Muscle layer of duodenum (tissue), 2 donors: ENCODE measurements around the gene UQCR10.

Experiments used
- H3K27ac ChIP-seq: one replicate; pipeline ENCODE4 v1.7.0; 2013; ENCODE audit warnings: mild to moderate bottlenecking, low read length
- H3K27me3 ChIP-seq: one replicate; pipeline ENCODE4 v1.7.0; 2013; ENCODE audit warnings: low read depth, mild to moderate bottlenecking, control low read depth, low read length
- H3K36me3 ChIP-seq, 2 donors: one replicate each; pipeline ENCODE4 v1.7.0; 2013; ENCODE audit warnings: low read length in 2 of 2, control low read depth in 1 of 2, mild to moderate bottlenecking in 1 of 2; ENCODE audit not compliant: insufficient read depth in 2 of 2, control insufficient read depth in 1 of 2
- H3K4me1 ChIP-seq, 2 donors: one replicate each; pipeline ENCODE4 v1.7.0; 2013; ENCODE audit warnings: low read length in 2 of 2, mild to moderate bottlenecking in 2 of 2, control low read depth in 1 of 2, moderate library complexity in 1 of 2; ENCODE audit not compliant: insufficient read depth in 2 of 2, control insufficient read depth in 1 of 2
- H3K4me3 ChIP-seq, 2 donors: one replicate each; pipeline ENCODE4 v1.7.0; 2013; ENCODE audit warnings: low read length in 2 of 2, low read depth in 1 of 2, mild to moderate bottlenecking in 1 of 2
- H3K9me3 ChIP-seq, 2 donors: one replicate each; pipeline ENCODE4 v1.7.0; 2013; ENCODE audit warnings: low read length in 2 of 2, control low read depth in 1 of 2, mild to moderate bottlenecking in 1 of 2; ENCODE audit not compliant: control insufficient read depth in 1 of 2
- donor health status: healthy.

Gene UQCR10

DNA sequence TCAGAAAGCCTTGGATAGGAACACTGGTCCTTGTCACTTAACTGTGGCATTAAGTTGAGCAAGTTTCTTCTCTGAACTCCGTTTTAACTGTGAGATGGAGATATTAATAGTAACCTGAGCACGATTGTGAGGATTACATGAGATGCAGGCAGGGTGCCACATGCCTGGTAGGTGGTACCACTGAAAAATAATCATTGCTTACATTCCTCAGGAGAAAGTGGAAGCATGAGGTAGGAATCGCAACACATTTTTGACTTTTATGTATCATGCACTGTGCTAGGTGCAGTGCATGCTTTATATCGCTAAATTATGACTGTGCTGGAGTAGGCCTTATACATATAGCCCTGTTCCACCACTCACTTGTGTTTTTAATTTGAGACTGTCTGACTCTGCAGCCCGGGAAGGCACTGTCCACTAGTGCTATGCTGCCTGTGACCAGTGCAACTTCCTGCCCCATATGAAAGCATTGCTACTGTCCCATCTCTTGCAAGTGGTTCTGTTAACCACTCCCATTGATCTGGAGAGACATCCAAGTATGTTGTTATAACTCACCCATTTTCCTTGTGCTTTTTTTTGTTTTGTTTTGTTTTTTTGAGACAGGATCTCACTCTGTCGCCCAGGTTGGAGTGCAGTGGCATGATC is 1.0 kb downstream of the UQCR10 start:
- Histone ChIP-seq H3K27me3 (no peaks in the 10 kb centered on the region), H3K36me3 (peaks cover 11 to 21% of the 10 kb centered on the region in 2 donors), H3K27ac (peak overlapping the region; percentile 95)

GRCh38 chr22:29769723-29770321 is 2.7 kb downstream of the UQCR10 start:
- Histone ChIP-seq H3K9me3 (no peaks in the 10 kb centered on the region), H3K27ac (no peak overlapping the region), H3K27me3 (no peaks in the 10 kb centered on the region), H3K36me3 (peaks cover 11 to 21% of the 10 kb centered on the region in 2 donors), H3K4me1 (peaks cover 9 to 31% of the 10 kb centered on the region in 2 donors), H3K4me3 (no peak overlapping the region)

More for the DNA sequence above, 1.0 kb downstream of the UQCR10 start:
- H3K9me3 ChIP-seq = no peaks in the 10 kb centered on the region
- peaks cover 9 to 31% of the 10 kb centered on the region in 2 donors for H3K4me1 ChIP-seq
- H3K4me3 ChIP-seq = peak overlapping the region; percentile 99 to 100

DNA sequence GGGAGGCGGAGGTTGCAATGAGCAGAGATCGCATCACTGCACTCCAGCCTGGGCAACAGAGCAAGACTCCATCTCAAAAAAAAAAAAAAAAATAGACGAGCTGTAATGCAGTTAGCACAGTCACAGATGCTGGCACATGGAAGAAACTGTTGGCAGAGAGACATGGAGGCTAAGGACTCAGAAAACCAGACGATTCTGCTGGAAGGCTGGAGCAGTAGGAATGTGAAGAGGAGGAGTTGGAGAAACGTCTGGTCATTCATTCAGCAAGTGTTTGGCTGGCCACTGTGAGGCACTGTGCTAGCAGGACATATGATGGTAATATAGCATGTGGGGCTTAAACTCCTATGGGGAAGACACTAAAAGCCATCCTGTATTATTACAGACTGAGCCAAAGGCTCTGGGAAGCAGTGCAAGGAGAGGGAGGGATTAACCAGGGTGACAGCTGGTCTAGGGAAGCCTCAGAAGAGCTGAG is 5.0 kb downstream of the UQCR10 start:
- H3K9me3 ChIP-seq = no peaks in the 10 kb centered on the region
- peaks cover 11 to 21% of the 10 kb centered on the region in 2 donors for H3K36me3 ChIP-seq
- H3K27ac ChIP-seq = no peak overlapping the region
- H3K27me3 ChIP-seq = no peaks in the 10 kb centered on the region
- H3K4me3 ChIP-seq = no peak overlapping the region
- peaks cover 9 to 20% of the 10 kb centered on the region in 2 donors for H3K4me1 ChIP-seq

DNA sequence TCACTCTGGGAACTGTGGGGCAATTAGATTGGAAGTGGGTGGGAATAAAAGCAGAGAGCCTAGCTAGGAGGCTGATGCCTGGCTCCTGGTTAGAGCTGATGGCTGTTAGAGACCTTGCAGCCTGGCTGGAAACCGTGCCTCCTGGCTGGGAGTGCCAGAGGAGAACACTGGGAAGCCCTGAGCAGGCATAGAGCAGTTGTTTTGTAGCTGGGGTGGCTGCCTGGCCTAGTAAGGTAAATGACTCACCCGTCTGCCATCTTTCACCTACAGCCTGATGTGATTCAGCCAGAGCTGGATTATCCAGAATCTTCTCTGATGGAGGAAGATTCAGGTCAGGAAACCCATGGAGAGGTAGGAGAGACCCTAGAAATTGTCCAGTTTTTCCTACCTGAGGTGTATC is 6.1 kb downstream of the UQCR10 start:
- no peak overlapping the region for H3K27ac ChIP-seq
- peaks cover 11 to 21% of the 10 kb centered on the region in 2 donors for H3K36me3 ChIP-seq
- H3K4me1 ChIP-seq = peaks cover 3 to 14% of the 10 kb centered on the region in 2 donors
- H3K27me3 ChIP-seq = no peaks in the 10 kb centered on the region
- no peaks in the 10 kb centered on the region for H3K9me3 ChIP-seq
- H3K4me3 ChIP-seq = no peak overlapping the region

GRCh38 chr22:29780220-29780619 is 13.1 kb downstream of the UQCR10 start:
- Histone ChIP-seq H3K27me3 (no peaks in the 10 kb centered on the region), H3K4me3 (no peak overlapping the region), H3K27ac (no peak overlapping the region), H3K4me1 (peaks cover 8 to 24% of the 10 kb centered on the region in 2 donors), H3K36me3 (no peaks in the 10 kb centered on the region), H3K9me3 (no peaks in the 10 kb centered on the region)

DNA sequence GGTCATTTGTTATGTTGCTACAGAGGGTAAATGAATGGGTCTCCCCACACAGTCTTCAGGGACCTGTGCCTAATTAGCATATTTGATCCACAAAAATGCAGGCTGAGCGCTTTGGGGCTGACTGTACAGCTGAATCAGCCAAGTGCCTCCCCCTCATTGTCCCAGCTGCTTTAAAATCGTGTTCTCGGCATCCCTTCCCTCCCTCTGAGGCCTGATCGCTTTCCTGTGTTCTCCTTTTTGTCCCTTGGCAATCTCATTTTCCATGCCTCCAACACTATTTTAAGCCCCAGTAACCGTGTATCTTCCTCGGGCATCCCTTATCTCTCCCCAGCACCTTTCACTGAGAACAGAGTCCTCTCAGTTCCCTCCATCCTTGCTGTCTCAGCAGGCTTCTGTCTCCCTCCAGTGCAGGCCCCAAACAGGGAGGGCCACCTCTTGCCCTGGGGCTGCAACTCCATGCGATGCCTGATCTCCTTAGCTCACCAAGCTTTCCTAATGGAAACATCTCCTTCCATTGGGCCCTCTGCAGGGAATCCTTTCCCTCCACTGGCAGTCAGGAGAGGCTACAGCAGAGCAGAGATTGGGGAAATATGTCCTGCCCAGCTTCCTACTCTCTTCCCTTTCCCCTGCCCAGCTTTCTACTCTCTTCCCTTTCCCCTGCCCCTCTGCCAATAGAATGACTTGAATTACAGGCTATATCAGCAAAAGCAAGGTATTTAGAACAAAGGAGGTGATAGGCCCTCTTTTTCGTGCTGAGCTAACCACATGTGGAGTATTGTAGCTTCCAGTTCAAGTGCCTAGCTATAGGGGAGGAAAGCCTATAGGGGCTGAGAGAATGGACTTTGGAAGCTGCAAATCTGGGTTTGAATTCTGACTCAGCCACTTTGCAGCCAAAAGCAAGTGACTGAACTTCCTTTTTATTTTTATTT is 13.8 kb downstream of the UQCR10 start:
- peaks cover 8 to 24% of the 10 kb centered on the region in 2 donors for H3K4me1 ChIP-seq
- no peak overlapping the region for H3K4me3 ChIP-seq
- no peaks in the 10 kb centered on the region for H3K27me3 ChIP-seq
- no peaks in the 10 kb centered on the region for H3K9me3 ChIP-seq
- no peaks in the 10 kb centered on the region for H3K36me3 ChIP-seq
- H3K27ac ChIP-seq = peak overlapping the region; percentile 65

GRCh38 chr22:29782061-29782845 is 15.1 kb downstream of the UQCR10 start:
- Histone ChIP-seq H3K4me1 (peaks cover 8 to 24% of the 10 kb centered on the region in 2 donors), H3K27me3 (no peaks in the 10 kb centered on the region), H3K4me3 (no peak overlapping the region), H3K27ac (peak overlapping the region; percentile 54), H3K9me3 (no peaks in the 10 kb centered on the region), H3K36me3 (no peaks in the 10 kb centered on the region)

DNA sequence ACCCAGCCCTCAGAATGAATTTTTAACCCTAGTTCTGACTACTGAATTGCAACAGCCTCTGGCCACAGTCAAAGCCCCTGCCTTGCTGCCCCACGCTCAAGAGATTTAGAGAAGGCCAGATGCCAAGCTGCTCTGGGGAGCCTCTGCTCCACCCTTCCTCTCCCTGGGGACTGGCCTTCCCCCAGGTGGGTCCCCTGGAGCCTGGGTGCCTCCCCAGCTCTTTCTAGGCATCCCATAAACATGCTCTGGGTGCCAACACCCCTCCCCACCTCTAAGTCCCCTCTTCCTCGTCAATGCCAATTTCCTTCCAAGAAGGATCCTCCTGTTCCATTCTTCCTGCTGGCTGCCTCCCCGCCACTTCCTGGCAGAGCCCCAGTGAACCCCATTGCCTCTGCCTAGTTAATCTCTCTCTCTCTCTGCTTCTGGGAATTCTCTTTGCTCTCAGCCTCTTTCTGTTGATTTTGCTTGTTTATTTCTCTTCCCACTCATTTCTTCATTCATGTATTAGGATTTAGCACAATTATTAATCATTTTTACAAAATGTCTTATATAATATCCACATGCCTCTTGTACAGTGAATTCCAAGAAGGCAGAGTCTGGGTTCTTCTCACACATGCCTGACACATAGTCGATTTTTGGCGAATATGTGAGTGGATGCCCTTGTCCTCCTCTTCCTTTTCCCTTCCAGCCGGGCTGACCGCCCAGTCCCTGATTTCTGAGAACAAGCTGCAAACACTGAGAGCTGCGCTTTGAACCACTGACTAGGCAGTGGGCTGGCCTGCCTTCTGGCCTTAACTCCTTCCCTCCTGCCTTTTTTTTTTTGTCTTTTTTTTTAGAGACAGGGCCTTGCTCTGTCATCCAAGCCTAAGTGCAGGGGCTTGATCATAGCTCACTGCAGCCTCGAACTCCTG is 17.5 kb downstream of the UQCR10 start:
- peaks cover 12 to 22% of the 10 kb centered on the region in 2 donors for H3K36me3 ChIP-seq
- H3K27me3 ChIP-seq = no peaks in the 10 kb centered on the region
- no peak overlapping the region for H3K4me3 ChIP-seq
- peak overlapping the region; percentile 56 for H3K27ac ChIP-seq
- peaks cover 8 to 24% of the 10 kb centered on the region in 2 donors for H3K4me1 ChIP-seq
- no peaks in the 10 kb centered on the region for H3K9me3 ChIP-seq

DNA sequence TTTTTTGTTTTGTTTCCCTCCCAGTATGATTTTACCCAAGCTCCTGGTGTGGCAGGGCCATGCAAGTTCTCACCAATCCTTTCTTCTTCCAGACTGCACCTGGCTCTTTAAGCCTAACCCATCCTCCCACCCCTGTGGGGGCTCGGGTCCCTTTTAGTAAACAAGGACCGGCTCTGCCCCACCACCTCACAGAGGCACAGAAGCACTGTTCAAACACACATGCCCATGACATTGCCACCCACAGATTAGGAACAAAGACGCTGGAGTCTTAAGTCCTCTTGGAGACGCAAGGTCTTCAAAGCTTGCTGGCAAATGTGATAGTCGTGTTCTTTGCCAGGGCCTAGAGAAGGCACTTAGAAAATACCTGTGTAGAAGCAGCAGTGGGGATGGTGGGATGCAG is 18.9 kb downstream of the UQCR10 start:
- Histone ChIP-seq H3K4me3 (no peak overlapping the region), H3K36me3 (peaks cover 22 to 35% of the 10 kb centered on the region in 2 donors), H3K4me1 (peaks cover 8 to 22% of the 10 kb centered on the region in 2 donors), H3K27me3 (no peaks in the 10 kb centered on the region), H3K9me3 (no peaks in the 10 kb centered on the region), H3K27ac (no peak overlapping the region)

GRCh38 chr22:29787371-29787980 is 20.3 kb downstream of the UQCR10 start:
- H3K27ac ChIP-seq = no peak overlapping the region
- no peaks in the 10 kb centered on the region for H3K27me3 ChIP-seq
- H3K4me3 ChIP-seq = no peak overlapping the region
- peaks cover under 1 to 9% of the 10 kb centered on the region in 2 donors for H3K4me1 ChIP-seq
- H3K9me3 ChIP-seq = no peaks in the 10 kb centered on the region
- peaks cover 33 to 48% of the 10 kb centered on the region in 2 donors for H3K36me3 ChIP-seq
